Central memory CD8-positive, alpha-beta T cell (primary cell): Measurements from ENCODE around the gene PCDH15.
"Not testable (repeated sequence)": the region's sequence is repeated elsewhere in the genome, so short reads cannot be mapped to it uniquely, and the experiment has no call there.

ENCODE experiments used
- ATAC-seq: fragments of 150-1000 bp; cut with Tn5 transposase; replicated peaks from 2 replicates; pipeline ENCODE4 v1.10.0; 2022; ENCODE audit warnings: mild to moderate bottlenecking, moderate FRiP score, moderate number of reproducible peaks; ENCODE audit not compliant: poor library complexity, severe bottlenecking; ENCODE audit errors: extremely low read depth
- DNase-seq, 2 donors: peaks; one replicate each; pipeline ENCODE4 v3.0.0; 2021; ENCODE audit warnings: low spot score in 2 of 2
- H3K27ac Mint-ChIP-seq: one replicate; pipeline ENCODE4 v1.8.0; 2022; ENCODE audit warnings: low read depth, mild to moderate bottlenecking, moderate library complexity, mixed read lengths
- H3K27me3 Mint-ChIP-seq: one replicate; pipeline ENCODE4 v1.8.0; 2022; ENCODE audit warnings: mixed read lengths
- H3K36me3 Mint-ChIP-seq: one replicate; pipeline ENCODE4 v1.8.0; 2022; ENCODE audit warnings: mild to moderate bottlenecking, moderate library complexity, mixed read lengths; ENCODE audit not compliant: insufficient read depth
- H3K4me1 Mint-ChIP-seq: one replicate; pipeline ENCODE4 v1.8.0; 2022; ENCODE audit warnings: mixed read lengths
- H3K4me3 Mint-ChIP-seq: one replicate; pipeline ENCODE4 v1.8.0; 2022; ENCODE audit warnings: mild to moderate bottlenecking, moderate library complexity, mixed read lengths
- H3K9me3 Mint-ChIP-seq: one replicate; pipeline ENCODE4 v1.8.0; 2022; ENCODE audit warnings: mixed read lengths

The PCDH15 gene

GRCh38 chr10:54607983-54608382 lies 193.0 kb downstream of the PCDH15 start:
- H3K27me3 Mint-ChIP-seq = no peaks in the 10 kb centered on the region
- no peaks in the 10 kb centered on the region for H3K4me1 Mint-ChIP-seq
- no peak overlapping the region for H3K27ac Mint-ChIP-seq
- H3K4me3 Mint-ChIP-seq = no peak overlapping the region
- H3K36me3 Mint-ChIP-seq = no peaks in the 10 kb centered on the region
- H3K9me3 Mint-ChIP-seq = peaks cover 16% of the 10 kb centered on the region
- no peak for DNase-seq
- no peak for ATAC-seq

- H3K9me3 Mint-ChIP-seq = peaks cover 38% of the 10 kb centered on the region
- ATAC-seq (no peak), DNase-seq (no peak)
Observed at GRCh38 chr10:54594289-54594688, 206.7 kb downstream of the PCDH15 start.

GRCh38 chr10:54587971-54588370 lies 213.1 kb downstream of the PCDH15 start:
- H3K4me3 Mint-ChIP-seq = no peak overlapping the region
- no peaks in the 10 kb centered on the region for H3K4me1 Mint-ChIP-seq
- no peak for DNase-seq
- H3K9me3 Mint-ChIP-seq = peaks cover 13% of the 10 kb centered on the region
- no peaks in the 10 kb centered on the region for H3K36me3 Mint-ChIP-seq
- H3K27ac Mint-ChIP-seq = no peak overlapping the region
- ATAC-seq = no peak
- H3K27me3 Mint-ChIP-seq = no peaks in the 10 kb centered on the region

More at GRCh38 chr10:54594289-54594688, 206.7 kb downstream of the PCDH15 start:
- Mint-ChIP-seq H3K36me3 (peaks cover 2% of the 10 kb centered on the region), H3K4me3 (no peak overlapping the region), H3K27me3 (no peaks in the 10 kb centered on the region), H3K27ac (no peak overlapping the region), H3K4me1 (no peaks in the 10 kb centered on the region)

GRCh38 chr10:54585572-54585971 lies 215.5 kb downstream of the PCDH15 start:
- Mint-ChIP-seq H3K27ac (no peak overlapping the region), H3K4me3 (no peak overlapping the region), H3K27me3 (no peaks in the 10 kb centered on the region), H3K36me3 (no peaks in the 10 kb centered on the region), H3K9me3 (peaks cover 5% of the 10 kb centered on the region), H3K4me1 (no peaks in the 10 kb centered on the region)
- ATAC-seq (no peak), DNase-seq (no peak)

GRCh38 chr10:54577682-54578081 lies 223.3 kb downstream of the PCDH15 start:
- H3K36me3 Mint-ChIP-seq = no peaks in the 10 kb centered on the region
- DNase-seq (no peak), ATAC-seq (no peak)
- no peak overlapping the region for H3K27ac Mint-ChIP-seq
- peaks cover 17% of the 10 kb centered on the region for H3K9me3 Mint-ChIP-seq
- no peak overlapping the region for H3K4me3 Mint-ChIP-seq
- H3K27me3 Mint-ChIP-seq = no peaks in the 10 kb centered on the region
- no peaks in the 10 kb centered on the region for H3K4me1 Mint-ChIP-seq

GRCh38 chr10:54576541-54576940 lies 224.5 kb downstream of the PCDH15 start:
- Mint-ChIP-seq H3K27ac (no peak overlapping the region), H3K36me3 (no peaks in the 10 kb centered on the region), H3K9me3 (peaks cover 17% of the 10 kb centered on the region), H3K4me1 (no peaks in the 10 kb centered on the region), H3K4me3 (no peak overlapping the region), H3K27me3 (no peaks in the 10 kb centered on the region)
- no peak for DNase-seq
- no peak for ATAC-seq

- no peak for DNase-seq
- H3K36me3 Mint-ChIP-seq = no peaks in the 10 kb centered on the region
Observed at GRCh38 chr10:54559498-54559897, 241.5 kb downstream of the PCDH15 start.

GRCh38 chr10:54554028-54554427 lies 247.0 kb downstream of the PCDH15 start:
- no peak for DNase-seq
- H3K36me3 Mint-ChIP-seq = no peaks in the 10 kb centered on the region
- peaks cover 3% of the 10 kb centered on the region for H3K9me3 Mint-ChIP-seq
- H3K27me3 Mint-ChIP-seq = no peaks in the 10 kb centered on the region
- no peaks in the 10 kb centered on the region for H3K4me1 Mint-ChIP-seq
- no peak overlapping the region for H3K27ac Mint-ChIP-seq
- no peak for ATAC-seq
- no peak overlapping the region for H3K4me3 Mint-ChIP-seq

More at GRCh38 chr10:54559498-54559897, 241.5 kb downstream of the PCDH15 start:
- Mint-ChIP-seq H3K27ac (no peak overlapping the region), H3K4me3 (no peak overlapping the region), H3K9me3 (no peaks in the 10 kb centered on the region), H3K4me1 (no peaks in the 10 kb centered on the region), H3K27me3 (no peaks in the 10 kb centered on the region)
- no peak for ATAC-seq

GRCh38 chr10:54550016-54550415 lies 251.0 kb downstream of the PCDH15 start:
- ATAC-seq = no peak
- Mint-ChIP-seq H3K4me1 (no peaks in the 10 kb centered on the region), H3K27me3 (no peaks in the 10 kb centered on the region), H3K9me3 (peaks cover 6% of the 10 kb centered on the region), H3K36me3 (no peaks in the 10 kb centered on the region), H3K4me3 (no peak overlapping the region), H3K27ac (no peak overlapping the region)
- DNase-seq = no peak

- no peaks in the 10 kb centered on the region for H3K4me1 Mint-ChIP-seq
- no peaks in the 10 kb centered on the region for H3K27me3 Mint-ChIP-seq
- DNase-seq = no peak
- H3K9me3 Mint-ChIP-seq = peaks cover 12% of the 10 kb centered on the region
- ATAC-seq = no peak
- no peak overlapping the region for H3K4me3 Mint-ChIP-seq
- H3K36me3 Mint-ChIP-seq = no peaks in the 10 kb centered on the region
- no peak overlapping the region for H3K27ac Mint-ChIP-seq
Observed at GRCh38 chr10:54531296-54531695, 269.7 kb downstream of the PCDH15 start.

GRCh38 chr10:54530299-54530698 lies 270.7 kb downstream of the PCDH15 start:
- ATAC-seq = no peak
- H3K36me3 Mint-ChIP-seq = no peaks in the 10 kb centered on the region
- no peak overlapping the region for H3K4me3 Mint-ChIP-seq
- DNase-seq = no peak
- no peaks in the 10 kb centered on the region for H3K27me3 Mint-ChIP-seq
- H3K4me1 Mint-ChIP-seq = no peaks in the 10 kb centered on the region
- H3K9me3 Mint-ChIP-seq = peaks cover 12% of the 10 kb centered on the region
- no peak overlapping the region for H3K27ac Mint-ChIP-seq

- H3K27me3 Mint-ChIP-seq = no peaks in the 10 kb centered on the region
- H3K36me3 Mint-ChIP-seq = no peaks in the 10 kb centered on the region
- H3K4me3 Mint-ChIP-seq = no peak overlapping the region
- peaks cover 27% of the 10 kb centered on the region for H3K9me3 Mint-ChIP-seq
- H3K4me1 Mint-ChIP-seq = no peaks in the 10 kb centered on the region
- ATAC-seq (no peak), DNase-seq (no peak)
- H3K27ac Mint-ChIP-seq = no peak overlapping the region
Observed at GRCh38 chr10:54525816-54526215, 275.2 kb downstream of the PCDH15 start.

- peaks cover 11% of the 10 kb centered on the region for H3K9me3 Mint-ChIP-seq
- H3K4me3 Mint-ChIP-seq, DNase-seq, H3K27me3 Mint-ChIP-seq, ATAC-seq, H3K4me1 Mint-ChIP-seq, H3K27ac Mint-ChIP-seq, H3K36me3 Mint-ChIP-seq: not testable (repeated sequence)
Observed at GRCh38 chr10:54515244-54515643, 285.8 kb downstream of the PCDH15 start.

- Mint-ChIP-seq H3K36me3 (no peaks in the 10 kb centered on the region), H3K9me3 (peaks cover 22% of the 10 kb centered on the region), H3K27ac (no peak overlapping the region), H3K27me3 (no peaks in the 10 kb centered on the region), H3K4me1 (no peaks in the 10 kb centered on the region), H3K4me3 (no peak overlapping the region)
- ATAC-seq (no peak), DNase-seq (no peak)
Observed at GRCh38 chr10:54503863-54504262, 297.2 kb downstream of the PCDH15 start.
